NB4 (cell line): ENCODE data around the gene IFT122.

Experiments used
- CTCF ChIP-seq: IDR thresholded peaks from one replicate; pipeline ENCODE4 v1.5.1; 2012; ENCODE audit warnings: low read depth, low read length
- MAX ChIP-seq: IDR thresholded peaks from 2 replicates; pipeline ENCODE4 v1.6.1; 2011; ENCODE audit warnings: low read depth, low read length

- no peak for TF ChIP-seq MAX
- TF ChIP-seq CTCF: no peak
Observed at GRCh38 chr3:129561619-129562248, 121.7 kb downstream of the IFT122 start.
